ENCODE data around the gene CCDC9B.

- TF ChIP-seq CTCF (IDR thresholded peaks at IDR 0.05), result no peak
- TF ChIP-seq POLR2A (IDR thresholded peaks at IDR 0.05), result no peak
- no peak for TF ChIP-seq POLR2AphosphoS5 (IDR thresholded peaks at IDR 0.05)
Observed at GRCh38 chr15:40302288-40302886, 38.4 kb downstream of the CCDC9B start.

Data from stomach (tissue), 4 donors.